GM10248 (cell line): ENCODE data around the gene SMIM12.

Source experiments
- CTCF ChIA-PET: fragments of 300-600 bp; sonication (Branson Sonifier 250); formaldehyde crosslinking; extraction: SDS; loops from one replicate; lab custom pipeline; 2021; ENCODE audit warnings: antibody characterized with exemption; lab: Yijun Ruan, JAX
- POLR2A ChIA-PET: fragments of 350-650 bp; sonication (Branson Sonifier 250); formaldehyde crosslinking; extraction: SDS; loops from one replicate; lab custom pipeline; 2020; ENCODE audit warnings: antibody characterized with exemption; lab: Yijun Ruan, JAX
- DNase-seq: peaks from one replicate; pipeline ENCODE4 v3.0.0; 2012; ENCODE audit errors: extremely low spot score
- CTCF ChIP-seq: IDR thresholded peaks from 2 replicates; pipeline ENCODE4 v1.5.1; 2012; ENCODE audit warnings: mild to moderate bottlenecking, low read depth; ENCODE audit errors: extremely low read depth, missing control alignments, control extremely low read depth

The SMIM12 gene

GRCh38 chr1:34879230-34879629 is 19.7 kb upstream of the SMIM12 start:
- POLR2A ChIA-PET: no interaction called here
- no peak for DNase-seq
- TF ChIP-seq CTCF: no peak
- CTCF ChIA-PET: interaction anchor here (2.3 kb wide), 1 partner anchor 13 kb away, joined by 7 read pairs; no protein-coding TSS in a partner anchor

- DNase-seq: no peak
- ChIA-PET POLR2A (no interaction called here), CTCF (no interaction called here)
- TF ChIP-seq CTCF: no peak
Observed at GRCh38 chr1:34876406-34876805, 16.9 kb upstream of the SMIM12 start.

GRCh38 chr1:34874296-34874952 is 14.9 kb upstream of the SMIM12 start:
- no peak for DNase-seq
- ChIA-PET POLR2A (no interaction called here), CTCF (interaction anchor here (1.2 to 1.7 kb wide), 2 partner anchors 8 to 15 kb away, joined by 4 to 6 read pairs; partner anchors contain the start of gene SMIM12)
- no peak for TF ChIP-seq CTCF

- TF ChIP-seq CTCF: no peak
- no peak for DNase-seq
- ChIA-PET CTCF (interaction anchor here (0.8 to 1.0 kb wide), 2 partner anchors 13 to 14 kb away, joined by 3 to 4 read pairs; partner anchors contain the start of gene SMIM12), POLR2A (no interaction called here)
Observed at GRCh38 chr1:34872133-34872503, 12.6 kb upstream of the SMIM12 start.

GRCh38 chr1:34871443-34872132 is 12.0 kb upstream of the SMIM12 start:
- no peak for TF ChIP-seq CTCF
- POLR2A ChIA-PET: no interaction called here
- DNase-seq: no peak
- CTCF ChIA-PET: interaction anchor here (0.8 to 1.0 kb wide), 2 partner anchors 12 to 14 kb away, joined by 3 to 4 read pairs; partner anchors contain the start of gene SMIM12

- TF ChIP-seq CTCF: no peak
- ChIA-PET CTCF (interaction anchor here (1.2 to 3.0 kb wide), 2 partner anchors 10 to 18 kb away, joined by 4 to 17 read pairs; partner anchors contain the start of gene SMIM12), POLR2A (no interaction called here)
- no peak for DNase-seq
Observed at GRCh38 chr1:34870395-34870794, 10.8 kb upstream of the SMIM12 start.
